ENCODE data around the gene TK2.
"Not testable (repeated sequence)": the region's sequence is repeated elsewhere in the genome, so short reads cannot be mapped to it uniquely, and the experiment has no call there.

- not testable (repeated sequence) for TF ChIP-seq CTCF, POLR2A (IDR thresholded peaks at IDR 0.05)
These were observed 83.3 kb downstream of the TK2 start for GRCh38 chr16:66466636-66467035.
